ENCODE data around the gene CSF2RB.

CSF2RB gene

DNA sequence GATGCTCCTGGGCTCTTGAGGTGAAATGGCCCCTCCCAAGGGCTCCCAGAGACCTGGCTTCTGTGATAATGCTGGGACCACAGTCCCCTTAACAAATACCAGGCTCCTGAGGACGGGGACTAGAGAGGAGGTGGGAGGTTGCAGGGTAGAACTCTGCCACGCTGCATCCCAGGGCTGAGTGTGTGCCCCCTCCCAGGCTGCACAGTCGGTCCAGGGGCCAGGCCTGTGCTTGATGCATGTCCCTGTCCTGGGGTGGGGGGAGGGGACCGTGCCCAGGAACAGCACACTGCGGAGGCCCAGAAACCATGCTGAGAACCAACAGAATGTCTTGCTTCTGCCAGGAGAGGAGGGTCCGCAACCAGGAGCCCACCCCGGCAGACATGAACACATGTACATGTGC lies 9.3 kb downstream of the CSF2RB start:
- no peak for DNase-seq

- no peak for DNase-seq
These were observed 9.8 kb downstream of the CSF2RB start for GRCh38 chr22:36923131-36923788.

GRCh38 chr22:36924151-36924698 lies 10.8 kb downstream of the CSF2RB start:
- no peak for DNase-seq

DNA sequence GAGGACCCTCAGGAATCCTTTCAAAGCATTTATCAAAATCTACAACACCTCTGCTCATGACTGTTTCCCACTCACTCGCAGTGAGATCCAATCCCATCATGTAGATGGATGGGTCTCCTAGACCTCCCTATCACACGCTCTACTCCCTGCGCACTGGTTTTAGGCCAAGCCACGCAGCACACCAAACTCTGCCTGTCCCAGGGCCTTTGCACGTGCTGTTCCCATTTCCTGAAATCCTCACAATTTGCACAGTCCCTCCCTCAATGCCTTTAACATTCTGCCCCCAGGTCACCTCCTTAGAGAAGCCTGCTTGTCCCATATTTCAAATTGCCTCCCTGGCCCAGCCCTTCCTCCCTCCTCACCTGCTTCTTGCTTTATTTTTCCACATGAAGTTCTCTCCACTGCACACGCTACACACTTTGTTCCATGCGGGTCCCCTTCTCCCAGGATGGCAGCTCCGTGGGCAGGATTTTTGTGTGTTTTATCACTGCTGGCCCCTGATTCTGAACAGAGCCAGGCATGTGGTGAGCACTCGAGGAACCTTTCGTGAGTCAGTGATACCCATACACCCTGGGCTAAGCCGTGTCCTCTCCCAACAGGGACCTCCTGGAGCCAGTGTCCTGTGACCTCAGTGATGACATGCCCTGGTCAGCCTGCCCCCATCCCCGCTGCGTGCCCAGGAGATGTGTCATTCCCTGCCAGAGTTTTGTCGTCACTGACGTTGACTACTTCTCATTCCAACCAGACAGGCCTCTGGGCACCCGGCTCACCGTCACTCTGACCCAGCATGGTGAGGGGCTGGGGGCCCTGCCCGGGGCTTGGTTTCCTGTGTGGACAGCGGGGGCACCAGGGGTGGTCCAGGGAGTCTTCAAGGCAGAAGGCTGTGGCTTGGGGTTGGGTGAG lies 12.2 kb downstream of the CSF2RB start:
- no peak for DNase-seq

DNA sequence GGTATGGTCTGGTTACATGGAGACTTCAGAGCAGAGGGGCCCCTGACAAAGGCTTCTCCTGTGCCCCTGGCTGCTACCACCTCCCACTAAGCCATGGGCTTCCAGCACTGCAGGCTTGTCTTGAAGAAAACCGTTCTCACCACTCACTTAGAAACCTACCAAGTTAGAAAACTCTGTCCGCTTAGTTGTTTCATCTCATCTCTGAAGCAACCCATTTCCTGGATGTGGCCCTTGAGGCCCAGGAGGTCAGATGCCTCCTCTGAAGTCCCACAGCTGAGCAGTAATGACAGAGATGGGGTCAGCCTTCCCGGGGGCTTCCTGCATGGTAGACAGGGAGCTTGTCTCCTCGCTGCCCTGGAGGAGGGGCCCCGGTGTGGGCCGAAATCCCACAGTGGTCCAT lies 12.9 kb downstream of the CSF2RB start:
- no peak for DNase-seq

- no peak for DNase-seq
These were observed 13.4 kb downstream of the CSF2RB start for GRCh38 chr22:36926721-36927435.

DNA sequence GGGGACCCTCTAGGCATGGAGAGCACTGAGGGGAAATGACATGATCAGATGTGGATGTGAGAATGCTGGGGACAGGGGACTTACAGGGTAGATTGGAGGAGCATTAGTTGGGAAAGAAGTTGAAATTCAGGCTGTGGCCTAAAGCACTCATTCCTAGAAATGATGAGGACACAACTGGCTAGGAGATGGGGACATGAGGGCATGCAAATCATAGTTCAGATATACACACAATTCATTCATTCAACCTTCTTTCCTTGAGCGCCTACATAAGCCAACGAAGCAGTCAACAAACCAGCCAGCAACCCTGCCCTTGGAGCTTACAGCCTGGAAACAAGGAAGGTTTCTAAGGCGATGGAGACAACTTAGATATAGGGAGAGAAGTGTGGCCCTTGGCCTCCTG lies 14.2 kb downstream of the CSF2RB start:
- DNase-seq = no peak

- no peak for DNase-seq
These were observed 14.8 kb downstream of the CSF2RB start for GRCh38 chr22:36928196-36928595.

DNA sequence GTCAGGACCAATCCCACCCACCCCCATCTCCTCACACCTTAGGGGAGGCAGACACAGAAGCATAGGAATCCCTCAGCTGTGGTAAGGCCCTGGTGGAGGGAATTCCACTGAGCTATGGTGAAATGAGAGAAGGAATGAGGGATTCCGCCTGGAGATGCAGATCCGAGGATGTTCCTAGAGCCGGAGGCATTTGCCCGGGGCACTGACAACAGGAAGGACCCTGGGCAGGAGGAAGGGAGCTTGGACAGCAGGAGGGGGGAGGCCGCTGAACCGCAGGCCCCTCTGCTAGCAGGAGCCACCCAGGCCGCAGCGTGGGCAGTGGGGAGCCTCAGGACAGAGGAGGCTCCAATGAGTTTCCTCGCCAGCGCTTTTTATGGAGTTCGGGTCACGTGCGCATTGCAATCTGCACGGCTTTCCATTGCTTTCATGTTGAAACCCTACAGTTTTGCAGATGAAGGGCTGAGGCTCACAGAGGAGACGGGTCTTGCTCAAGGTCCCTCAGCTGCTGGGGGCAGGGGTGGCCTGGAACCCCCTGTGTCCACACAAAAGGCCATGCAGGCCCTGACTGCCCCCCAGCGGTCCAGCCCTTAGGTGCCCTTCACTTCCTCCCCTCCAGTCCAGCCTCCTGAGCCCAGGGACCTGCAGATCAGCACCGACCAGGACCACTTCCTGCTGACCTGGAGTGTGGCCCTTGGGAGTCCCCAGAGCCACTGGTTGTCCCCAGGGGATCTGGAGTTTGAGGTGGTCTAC lies 15.5 kb downstream of the CSF2RB start:
- DNase-seq = no peak

DNA sequence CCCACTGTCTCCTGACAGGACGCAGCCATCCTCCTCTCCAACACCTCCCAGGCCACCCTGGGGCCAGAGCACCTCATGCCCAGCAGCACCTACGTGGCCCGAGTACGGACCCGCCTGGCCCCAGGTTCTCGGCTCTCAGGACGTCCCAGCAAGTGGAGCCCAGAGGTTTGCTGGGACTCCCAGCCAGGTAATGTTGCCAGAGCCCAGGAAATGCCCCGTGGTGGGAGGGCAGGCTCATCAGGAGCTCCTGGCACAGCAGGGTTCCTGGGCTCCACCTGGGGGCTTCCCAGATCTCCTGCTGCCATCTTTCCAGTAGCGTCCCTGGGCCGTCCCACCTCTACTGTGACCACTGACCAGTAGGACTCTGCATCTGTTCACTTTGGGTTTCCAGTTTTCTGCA lies 16.2 kb downstream of the CSF2RB start:
- DNase-seq = no peak

GRCh38 chr22:36930041-36930935 lies 16.9 kb downstream of the CSF2RB start:
- DNase-seq = no peak

- DNase-seq = no peak
These were observed 18.0 kb downstream of the CSF2RB start for GRCh38 chr22:36931446-36931845.

DNA sequence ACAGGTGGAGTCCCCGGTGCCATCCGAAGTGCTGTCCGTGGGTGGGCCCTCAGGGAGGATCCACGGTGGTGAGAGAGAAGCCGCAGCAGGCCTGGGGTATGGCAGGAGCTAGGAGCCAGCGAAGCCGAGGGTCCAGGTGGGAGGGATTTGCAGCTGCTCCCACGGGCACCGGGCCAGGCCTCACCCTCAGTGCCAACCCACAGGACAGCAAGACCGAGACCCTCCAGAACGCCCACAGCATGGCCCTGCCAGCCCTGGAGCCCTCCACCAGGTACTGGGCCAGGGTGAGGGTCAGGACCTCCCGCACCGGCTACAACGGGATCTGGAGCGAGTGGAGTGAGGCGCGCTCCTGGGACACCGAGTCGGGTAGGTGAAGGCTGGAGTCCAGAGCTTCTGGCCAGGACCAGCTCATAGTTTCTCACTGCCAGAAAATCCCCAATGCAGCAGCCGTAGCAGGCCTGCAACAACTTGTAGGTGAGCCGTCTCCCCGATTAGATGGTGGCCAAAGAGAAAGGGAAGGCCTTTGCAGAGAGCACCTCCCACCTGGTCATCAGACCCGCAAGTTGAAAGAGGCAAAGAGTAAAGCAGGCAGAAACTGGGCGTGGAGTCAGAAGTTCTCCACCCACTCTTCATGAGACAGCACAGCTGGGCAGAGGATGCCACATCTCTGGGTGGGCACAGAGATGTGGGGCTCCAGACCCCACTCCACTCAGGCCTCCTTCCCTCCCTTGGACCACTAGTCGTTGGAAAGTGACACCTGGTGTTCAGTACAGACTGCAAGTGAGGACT lies 20.4 kb downstream of the CSF2RB start:
- DNase-seq = no peak

DNA sequence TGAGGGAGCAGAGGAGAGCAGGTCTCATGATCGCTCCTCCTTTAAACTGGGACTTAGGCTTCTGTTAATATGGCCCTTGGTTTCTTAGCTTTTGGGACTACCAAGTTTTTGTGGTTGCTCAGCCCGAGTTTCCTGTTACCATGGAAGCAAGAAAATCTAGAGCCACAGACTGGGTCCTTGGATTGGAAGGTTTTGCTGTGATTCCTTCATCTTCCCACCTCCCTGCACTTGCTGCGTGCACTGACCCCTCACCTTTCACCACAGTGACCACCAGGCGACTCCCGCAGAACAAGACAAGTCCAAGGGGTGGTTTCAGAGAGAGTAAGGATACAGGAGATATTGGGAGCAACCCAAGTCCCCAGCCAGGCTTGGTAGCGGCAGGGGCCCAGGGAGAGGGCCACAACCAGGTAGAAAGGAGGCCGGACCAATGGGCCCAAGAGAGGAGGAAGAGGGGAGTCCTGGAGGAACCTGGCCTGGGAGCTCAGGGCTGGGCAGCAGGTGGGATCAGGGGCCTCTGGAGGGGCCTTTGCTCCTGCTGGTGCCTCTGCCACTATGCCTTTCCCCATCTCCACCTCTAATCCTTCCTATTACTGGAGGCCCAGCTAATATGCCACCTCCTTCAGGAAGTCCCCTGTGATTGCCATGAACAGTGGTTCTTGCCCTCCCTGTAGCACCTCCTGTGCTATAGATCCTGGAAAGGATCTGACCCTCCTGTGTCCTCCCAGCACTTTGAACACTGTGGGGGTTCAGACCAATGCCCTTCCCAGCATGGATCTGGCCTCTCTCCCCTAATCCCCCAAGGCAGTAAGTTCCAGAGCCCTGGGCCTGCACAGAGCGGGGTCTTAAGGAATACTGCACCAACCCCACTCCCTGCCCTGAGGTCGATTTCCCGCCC lies 21.2 kb downstream of the CSF2RB start:
- DNase-seq = no peak

DNA sequence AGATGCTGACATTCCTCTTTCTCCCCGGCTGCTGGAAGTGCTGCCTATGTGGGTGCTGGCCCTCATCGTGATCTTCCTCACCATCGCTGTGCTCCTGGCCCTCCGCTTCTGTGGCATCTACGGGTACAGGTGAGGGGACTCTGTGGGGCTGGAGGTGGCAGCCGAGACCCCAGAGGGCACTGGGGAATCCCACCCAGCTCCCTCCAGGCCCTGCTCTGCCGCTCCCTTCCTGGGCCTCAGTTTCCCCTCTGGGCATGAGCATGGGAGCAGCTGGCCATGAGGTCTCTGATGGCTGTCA lies 21.8 kb downstream of the CSF2RB start:
- DNase-seq = no peak

DNA sequence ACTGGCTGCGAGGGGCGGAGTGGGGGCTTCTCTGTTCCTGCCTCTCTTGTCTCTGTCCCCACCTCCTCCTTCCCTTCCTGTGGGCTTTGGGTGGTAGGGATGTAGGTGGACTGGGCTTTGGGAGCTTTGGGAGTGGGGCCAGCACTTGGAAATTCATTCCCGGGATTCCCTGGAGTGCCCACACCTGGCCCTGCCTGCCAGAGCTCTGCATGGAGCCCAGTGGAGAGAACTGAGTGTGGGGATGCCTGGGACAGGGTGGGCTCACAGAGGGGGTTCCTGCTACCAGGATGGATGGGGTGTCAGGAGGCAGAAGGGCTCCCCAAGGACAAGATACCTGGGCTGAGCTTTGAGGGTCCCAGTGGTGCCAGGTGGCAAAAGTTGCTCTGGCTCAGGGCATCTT lies 22.3 kb downstream of the CSF2RB start:
- no peak for DNase-seq

DNA sequence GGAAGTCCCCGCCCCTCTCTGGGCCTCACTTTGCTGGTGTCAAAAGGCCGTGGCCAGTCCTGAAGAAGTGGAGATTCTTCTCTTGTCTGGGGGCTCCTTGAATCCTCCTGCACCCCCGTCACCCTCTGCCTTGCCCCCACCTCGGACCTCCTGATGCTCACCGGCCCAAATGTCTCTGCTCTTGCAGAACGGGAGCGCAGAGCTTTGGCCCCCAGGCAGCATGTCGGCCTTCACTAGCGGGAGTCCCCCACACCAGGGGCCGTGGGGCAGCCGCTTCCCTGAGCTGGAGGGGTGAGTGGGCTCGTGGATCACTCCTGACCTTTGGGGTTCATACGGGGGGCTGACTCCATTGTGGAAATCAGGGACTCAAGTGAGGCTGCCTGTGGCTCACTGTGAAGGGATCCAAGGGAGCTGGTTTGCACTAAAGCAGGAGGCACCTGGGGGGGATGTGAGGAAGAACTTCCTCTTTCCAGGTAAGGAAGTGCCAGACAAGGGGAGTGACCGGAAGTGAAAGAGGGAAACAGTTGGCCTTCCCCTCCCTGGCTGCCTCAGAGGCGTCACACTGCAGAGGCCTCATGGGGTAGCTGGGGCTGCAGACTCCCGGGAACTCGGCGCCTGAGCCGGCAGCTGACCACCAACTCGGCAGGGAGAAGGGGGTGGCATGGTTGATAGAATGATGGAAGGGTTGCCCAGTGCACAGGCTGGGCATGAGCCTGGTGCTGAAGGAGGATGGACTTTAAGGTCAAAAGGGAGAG lies 23.1 kb downstream of the CSF2RB start:
- DNase-seq = no peak

DNA sequence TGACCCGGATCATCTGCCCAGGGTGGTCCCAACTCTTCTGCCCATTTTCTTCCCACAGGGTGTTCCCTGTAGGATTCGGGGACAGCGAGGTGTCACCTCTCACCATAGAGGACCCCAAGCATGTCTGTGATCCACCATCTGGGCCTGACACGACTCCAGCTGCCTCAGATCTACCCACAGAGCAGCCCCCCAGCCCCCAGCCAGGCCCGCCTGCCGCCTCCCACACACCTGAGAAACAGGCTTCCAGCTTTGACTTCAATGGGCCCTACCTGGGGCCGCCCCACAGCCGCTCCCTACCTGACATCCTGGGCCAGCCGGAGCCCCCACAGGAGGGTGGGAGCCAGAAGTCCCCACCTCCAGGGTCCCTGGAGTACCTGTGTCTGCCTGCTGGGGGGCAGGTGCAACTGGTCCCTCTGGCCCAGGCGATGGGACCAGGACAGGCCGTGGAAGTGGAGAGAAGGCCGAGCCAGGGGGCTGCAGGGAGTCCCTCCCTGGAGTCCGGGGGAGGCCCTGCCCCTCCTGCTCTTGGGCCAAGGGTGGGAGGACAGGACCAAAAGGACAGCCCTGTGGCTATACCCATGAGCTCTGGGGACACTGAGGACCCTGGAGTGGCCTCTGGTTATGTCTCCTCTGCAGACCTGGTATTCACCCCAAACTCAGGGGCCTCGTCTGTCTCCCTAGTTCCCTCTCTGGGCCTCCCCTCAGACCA lies 24.0 kb downstream of the CSF2RB start:
- no peak for DNase-seq

DNA sequence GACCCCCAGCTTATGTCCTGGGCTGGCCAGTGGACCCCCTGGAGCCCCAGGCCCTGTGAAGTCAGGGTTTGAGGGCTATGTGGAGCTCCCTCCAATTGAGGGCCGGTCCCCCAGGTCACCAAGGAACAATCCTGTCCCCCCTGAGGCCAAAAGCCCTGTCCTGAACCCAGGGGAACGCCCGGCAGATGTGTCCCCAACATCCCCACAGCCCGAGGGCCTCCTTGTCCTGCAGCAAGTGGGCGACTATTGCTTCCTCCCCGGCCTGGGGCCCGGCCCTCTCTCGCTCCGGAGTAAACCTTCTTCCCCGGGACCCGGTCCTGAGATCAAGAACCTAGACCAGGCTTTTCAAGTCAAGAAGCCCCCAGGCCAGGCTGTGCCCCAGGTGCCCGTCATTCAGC lies 24.6 kb downstream of the CSF2RB start:
- no peak for DNase-seq

Data from activated naive CD4-positive, alpha-beta T cell treated with Interleukin-2 at 50 U/mL for 16 hours (primary cell).